Prostate gland (tissue), 2 donors: ENCODE measurements around the gene AP1G2.

Source experiments
- POLR2AphosphoS5 ChIP-seq: sonication (generic); formaldehyde crosslinking; IDR thresholded peaks from one replicate; pipeline ENCODE4 v1.6.1; 2017; ENCODE audit warnings: antibody characterized with exemption
- TF ChIP-seq, protein P1 (sequence below), 4 experiments: fragments of 200-600 bp in 2 of 4; fragments of 450-650 bp in 2 of 4; sonication (generic) in 2 of 4; IDR thresholded peaks; 1 replicate in 3 of 4; 2 replicates in 1 of 4; pipeline ENCODE4 v1.5.1; 2016 to 2019; ENCODE audit warnings: antibody characterized with exemption in 4 of 4, mild to moderate bottlenecking in 2 of 4, moderate library complexity in 2 of 4

DNA sequence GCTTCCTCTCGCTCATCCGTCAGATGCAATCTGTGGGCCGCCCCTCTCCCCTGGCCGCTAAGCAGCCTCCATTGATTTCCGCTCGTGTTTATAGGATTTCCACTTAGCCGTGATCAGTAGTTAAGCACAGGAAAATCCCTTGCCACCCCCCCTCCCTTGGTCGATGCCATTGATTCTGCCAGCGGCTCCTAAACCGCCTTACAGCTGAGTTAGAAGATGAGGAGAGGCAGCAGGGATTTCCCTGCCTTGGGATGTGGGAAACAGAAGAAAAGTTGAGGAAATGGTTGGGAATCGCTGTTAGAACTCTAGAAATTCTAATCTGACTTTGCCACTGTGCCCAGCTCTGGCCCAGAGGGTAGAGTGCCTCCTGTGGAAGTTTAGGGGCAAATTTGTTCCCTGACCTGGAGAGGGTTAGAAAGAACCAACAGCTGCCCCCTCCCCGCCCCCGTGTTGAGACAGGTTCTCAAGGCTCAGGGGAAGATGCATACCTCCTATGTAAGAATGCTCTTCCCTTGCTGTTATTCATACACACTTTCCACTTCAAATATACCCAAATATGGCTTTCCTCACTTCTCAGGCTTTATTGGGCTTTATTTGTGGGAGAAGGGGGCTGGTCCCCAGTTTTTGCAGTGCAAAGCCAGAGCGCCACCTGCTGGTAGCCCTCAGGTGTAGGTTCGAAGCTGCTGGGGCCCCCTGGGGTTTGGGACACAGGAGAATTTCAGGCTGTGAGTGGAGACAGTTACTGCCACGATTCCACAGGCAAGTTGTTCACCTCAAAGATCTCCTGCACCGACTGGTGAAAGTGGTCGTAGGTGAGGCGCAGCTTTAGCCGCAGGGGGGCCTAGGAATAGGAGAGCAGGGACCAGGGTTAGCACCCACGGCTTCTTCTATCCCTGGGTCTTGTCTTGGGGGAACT, 8.3 kb downstream of the AP1G2 start:
- TF ChIP-seq, protein P1, sequence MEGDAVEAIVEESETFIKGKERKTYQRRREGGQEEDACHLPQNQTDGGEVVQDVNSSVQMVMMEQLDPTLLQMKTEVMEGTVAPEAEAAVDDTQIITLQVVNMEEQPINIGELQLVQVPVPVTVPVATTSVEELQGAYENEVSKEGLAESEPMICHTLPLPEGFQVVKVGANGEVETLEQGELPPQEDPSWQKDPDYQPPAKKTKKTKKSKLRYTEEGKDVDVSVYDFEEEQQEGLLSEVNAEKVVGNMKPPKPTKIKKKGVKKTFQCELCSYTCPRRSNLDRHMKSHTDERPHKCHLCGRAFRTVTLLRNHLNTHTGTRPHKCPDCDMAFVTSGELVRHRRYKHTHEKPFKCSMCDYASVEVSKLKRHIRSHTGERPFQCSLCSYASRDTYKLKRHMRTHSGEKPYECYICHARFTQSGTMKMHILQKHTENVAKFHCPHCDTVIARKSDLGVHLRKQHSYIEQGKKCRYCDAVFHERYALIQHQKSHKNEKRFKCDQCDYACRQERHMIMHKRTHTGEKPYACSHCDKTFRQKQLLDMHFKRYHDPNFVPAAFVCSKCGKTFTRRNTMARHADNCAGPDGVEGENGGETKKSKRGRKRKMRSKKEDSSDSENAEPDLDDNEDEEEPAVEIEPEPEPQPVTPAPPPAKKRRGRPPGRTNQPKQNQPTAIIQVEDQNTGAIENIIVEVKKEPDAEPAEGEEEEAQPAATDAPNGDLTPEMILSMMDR (IDR thresholded peaks at IDR 0.05): peak; percentile 53 to 69 (median 63)
- no peak for TF ChIP-seq POLR2AphosphoS5
